GM19240 (cell line): ENCODE measurements around the gene TNFRSF11A.

Experiments
- DNase-seq: peaks from one replicate; pipeline ENCODE4 v3.0.0; 2011; ENCODE audit warnings: low spot score; ENCODE audit not compliant: insufficient read length

The TNFRSF11A gene

DNA sequence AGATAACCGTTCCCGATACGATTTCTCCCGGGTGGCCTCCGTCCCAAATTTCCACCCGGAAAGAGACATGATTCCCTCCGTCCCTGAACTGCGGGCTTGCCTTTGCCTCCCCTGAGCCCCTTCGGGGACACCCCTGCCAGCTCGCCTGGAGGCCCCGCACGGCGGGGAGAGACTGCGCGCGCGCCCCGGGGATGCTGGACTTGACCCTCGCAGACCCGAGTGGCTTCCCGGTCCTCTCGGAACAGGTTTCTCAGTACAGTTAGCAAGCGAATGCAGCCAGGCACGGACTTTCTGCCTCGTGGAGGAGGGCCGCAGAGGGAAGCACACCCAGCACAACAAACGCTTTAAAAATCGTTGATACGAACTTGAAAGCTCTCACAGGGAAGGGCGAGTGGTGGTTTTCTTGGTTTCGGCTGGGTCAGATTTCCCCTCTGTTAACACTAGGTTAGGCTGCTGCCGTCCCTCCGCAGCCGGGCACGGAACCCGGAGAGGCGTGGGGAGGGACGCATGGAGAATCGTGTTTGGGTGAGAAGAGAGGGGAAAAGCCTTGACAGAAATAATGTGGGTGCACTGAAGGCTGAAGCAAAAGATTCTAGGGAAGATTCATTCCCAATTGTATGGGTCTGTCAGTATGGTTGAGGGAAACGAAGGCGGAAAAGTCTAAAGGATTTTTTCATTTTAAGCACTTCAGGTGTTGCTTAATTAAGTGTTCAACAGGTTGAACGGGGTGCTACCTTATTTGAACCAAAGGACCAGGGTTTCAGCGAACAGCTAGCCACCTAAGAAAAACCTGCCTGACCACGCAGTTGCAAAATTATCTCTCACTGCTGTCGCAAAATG lies 916 bp downstream of the TNFRSF11A start:
- peak; percentile 20 for DNase-seq

DNA sequence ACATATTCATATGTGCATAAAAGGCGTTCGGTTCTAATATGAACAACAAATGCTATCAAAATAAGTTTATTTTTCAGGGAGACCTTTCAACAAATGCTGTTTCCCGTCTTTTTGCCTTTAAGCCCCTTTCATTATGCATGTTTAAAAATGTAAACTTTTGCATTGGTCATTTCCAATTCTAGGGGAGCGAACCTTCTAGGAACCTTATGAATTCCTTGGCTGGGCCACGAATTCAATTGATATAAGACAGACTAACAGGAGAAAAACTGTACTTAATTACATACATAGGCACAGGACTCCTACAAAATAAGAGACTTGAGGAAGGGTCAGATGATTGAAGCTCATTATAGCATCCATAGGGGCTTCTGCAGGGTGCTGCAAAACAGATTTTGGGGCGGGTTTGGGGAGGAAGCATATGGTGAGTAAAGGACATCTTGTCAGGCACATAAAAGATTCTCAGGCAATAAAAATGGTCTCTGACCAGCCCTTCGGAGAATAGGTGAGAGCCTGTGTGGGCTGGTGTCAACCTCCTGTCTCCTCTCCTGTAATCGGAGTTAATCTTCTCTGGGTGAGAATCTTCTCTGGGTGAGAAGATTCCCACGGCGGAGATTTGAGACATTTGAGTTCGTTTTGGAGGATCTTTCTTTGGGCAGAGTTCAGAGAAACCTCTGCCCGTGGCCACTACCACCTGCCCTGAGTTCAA lies 1.7 kb downstream of the TNFRSF11A start:
- DNase-seq: no peak

DNA sequence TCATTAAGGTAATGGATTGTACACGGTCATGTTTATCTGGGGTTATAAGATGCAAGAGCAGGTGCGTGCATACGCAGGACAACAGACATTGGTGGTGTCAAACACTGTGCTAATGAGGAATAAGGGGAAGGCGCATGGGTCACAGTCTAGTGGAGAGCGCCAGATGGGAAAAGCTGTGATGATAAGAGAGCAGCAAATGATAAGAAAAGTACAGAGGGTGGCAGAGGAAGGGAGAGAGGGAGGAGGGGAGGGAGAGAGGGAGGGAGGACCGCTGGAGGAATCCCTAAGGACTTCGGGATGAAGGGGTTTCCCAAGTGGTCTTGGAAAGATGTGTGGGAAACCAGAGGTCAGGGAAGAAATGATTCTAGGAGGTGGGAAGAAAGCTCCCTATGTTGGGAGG lies 2.9 kb downstream of the TNFRSF11A start:
- DNase-seq: no peak

DNA sequence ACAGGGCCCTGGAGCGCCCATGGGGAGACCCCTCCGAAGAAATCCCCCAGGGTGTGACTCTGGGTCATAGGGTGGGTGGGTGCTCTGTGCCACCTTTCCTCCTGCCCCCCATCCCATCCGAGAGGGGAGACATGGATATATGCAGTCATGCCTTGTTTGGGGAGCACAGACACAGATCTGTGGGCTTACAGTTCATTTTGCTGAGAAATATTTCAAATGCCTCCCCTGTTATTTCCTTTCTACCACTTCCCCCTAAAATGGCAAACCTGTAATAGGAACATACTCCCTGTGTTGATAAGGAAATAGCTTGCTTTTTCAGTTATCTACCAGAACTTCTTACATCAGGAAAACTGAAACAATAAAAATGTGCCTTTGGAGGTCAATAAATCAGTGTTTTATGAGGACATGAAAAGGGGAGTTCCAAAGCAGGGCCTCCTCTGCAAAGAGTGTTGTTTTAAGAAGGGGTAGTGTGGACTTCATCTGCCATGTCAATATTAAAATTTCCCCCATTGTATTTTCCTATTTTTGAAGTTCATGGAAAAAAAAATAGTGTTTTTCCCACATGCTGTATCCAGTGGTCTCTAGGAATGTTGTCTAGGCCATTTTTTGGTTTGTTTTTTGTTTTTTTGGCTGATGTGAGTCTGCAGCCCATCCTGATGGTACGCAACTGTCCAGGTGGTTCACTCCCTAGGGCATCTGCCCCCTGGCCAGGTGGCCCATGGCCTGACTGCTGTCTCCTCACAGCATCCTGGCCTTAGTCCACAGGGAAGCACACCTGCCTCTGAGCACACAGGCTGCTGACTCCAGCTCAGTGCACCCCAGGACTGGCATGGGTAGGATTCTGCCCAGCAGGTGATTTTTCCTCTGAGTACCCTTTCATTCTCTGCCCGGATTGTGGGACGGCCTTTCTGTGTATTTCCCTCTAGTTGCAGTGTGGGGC lies 3.7 kb downstream of the TNFRSF11A start:
- DNase-seq: no peak

DNA sequence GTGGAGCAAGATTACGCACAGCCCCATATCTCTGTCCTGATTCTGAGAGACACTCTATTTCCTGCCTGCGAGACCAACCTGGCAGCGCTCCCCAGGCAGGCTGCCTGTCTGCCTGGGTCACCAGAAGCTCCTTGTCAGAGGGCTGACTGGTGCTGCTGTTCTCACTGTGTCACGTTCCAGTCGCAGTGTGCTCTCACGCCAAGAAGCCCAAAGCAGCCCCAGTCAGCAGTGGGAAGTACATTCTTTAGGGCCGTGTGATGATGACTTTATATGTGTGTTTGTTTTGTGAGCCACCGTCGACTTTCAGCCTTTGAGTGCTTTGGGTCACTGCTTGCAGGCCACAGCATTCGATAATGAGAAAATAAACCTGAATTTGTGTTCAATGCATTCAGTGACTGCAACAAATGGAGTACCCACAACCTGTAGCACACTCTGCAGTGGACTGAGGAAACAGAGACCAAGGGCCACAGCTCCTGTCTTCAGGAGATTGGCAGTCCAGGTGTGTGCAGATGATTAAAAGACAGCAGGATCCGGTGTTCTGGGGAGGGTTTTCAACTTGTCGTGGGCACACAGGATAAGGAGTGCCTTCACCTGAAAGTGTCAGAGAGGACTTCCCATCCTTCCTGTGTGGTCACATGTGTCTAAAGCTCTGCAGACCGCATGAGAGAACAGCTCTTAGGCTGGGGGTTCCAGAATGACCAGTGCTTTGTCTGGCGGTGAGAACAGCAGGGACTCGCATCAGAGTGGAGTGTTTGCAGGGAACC lies 4.8 kb downstream of the TNFRSF11A start:
- no peak for DNase-seq

DNA sequence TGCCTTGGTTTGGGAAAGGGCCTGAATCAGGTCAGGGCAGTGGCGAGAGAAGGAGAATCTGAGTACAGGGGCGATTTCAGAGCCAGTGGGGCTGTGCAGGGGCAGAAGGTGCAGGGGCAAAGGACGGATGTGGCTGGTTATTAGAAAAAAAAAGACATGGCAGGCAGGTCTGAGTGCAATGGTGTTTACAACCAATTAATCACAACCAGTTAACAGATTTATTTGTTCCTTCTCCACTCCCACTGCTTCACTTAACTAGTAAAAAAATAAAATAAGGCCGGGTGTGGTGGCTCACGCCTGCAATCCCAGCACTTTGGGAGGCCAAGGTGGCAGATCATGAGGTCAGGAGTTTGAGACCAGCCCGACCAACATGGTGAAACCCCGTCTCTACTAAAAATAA lies 5.5 kb downstream of the TNFRSF11A start:
- no peak for DNase-seq

DNA sequence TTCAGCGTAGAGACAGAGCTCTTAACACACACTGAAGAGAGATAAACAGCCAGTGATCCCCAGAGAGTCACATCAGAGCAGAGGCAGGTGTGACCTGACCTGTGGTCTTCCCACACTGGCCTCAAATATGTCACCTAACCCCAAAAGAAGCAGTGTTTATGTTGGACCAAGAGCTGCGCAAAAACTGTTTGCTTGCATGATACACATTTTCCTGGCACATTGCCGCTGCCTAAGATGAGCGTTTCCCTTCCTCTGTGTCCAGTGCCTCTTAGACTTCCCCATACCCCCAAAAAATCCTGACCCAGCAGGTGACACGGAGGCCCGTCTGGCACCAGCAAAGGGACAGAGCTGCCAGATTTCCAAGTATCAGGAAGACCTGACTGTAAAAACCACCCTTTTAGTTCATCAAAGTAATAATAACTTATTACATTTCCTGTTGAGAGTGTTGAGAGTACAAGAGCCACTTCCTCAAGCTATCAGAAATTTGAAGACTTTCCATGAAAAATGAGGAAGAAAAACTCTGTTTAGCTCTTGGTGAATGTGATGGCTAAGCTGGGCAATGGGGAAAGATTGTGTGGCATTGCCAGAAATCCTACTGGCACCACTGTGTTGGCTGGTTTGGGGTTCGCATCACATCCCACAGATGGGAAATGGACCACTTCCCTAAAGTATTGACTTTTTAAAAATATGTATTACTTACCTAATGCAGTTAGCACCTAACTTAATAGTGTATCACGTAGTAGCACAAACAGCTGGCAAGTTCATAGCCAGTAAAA lies 6.7 kb downstream of the TNFRSF11A start:
- no peak for DNase-seq

DNA sequence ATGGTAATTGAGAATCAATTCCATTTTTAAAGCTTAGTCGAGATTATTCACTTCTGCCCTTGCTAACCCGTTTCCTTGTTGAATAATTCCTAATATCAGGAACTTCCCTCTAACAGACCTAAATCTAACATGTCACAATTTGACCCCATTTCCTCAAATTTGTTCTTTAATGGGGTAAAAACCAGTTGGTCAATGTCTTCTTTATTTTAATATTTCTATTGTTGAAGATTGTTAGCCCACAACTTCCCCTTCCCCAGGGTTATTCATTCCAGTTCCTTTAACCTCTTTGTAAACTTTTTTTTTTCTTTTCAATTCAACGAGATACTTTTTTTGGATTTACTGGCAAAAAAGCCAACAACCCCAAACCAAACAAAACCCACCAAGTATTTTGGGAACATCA lies 7.3 kb downstream of the TNFRSF11A start:
- no peak for DNase-seq

DNA sequence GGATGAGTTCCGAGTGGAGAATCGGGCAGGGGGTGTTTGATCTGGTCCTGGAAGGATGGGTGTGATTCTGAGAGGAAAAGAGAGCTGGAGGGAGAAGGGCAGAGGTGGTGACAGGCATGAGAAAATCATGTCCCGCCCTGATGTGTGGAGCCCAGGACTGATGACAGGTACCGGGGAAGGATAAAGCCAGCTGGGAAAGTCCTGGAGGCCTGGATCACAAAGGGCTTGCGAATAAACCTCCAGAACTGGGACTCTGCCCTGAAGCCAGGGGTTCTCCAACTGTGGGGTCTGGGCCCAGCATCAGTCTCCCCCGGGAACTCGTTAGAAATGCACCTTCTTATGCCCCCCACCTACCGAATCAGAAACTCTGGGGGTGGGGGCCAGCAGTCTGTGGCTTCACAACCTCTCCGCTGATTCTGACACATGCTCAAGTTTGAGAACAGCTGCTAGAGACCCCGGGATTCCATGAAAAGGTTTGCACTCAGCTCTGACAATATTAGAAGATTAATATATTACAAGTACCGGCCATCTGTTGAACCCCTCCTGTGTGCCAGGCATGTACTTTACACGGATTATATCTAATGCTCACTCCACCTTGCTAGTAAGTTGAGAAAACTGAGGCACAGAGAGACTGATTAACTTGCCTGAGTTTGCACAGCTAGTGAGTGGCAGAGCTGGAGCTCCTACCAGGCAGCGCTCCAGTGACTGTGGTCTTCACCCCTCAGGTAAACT lies 8.0 kb downstream of the TNFRSF11A start:
- DNase-seq: no peak

DNA sequence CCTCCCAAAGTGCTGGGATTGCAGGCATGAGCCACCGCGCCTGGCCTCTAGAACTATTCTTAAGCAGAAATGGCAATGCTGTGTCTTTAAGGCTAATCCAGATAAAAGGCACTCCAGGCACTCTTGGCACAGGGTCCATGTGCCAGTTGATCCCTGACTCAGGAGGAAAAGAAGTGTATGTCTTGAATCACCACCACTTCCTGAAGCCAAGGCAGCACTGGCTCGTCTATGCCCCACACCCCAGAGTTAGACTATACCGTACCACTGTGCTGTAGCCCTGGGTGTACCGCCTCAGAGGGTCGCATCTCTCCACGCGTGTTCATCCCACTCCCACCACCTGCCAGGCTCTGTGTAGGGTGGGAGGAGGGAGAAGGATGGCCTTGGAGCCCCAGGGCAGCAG lies 9.0 kb downstream of the TNFRSF11A start:
- no peak for DNase-seq

DNA sequence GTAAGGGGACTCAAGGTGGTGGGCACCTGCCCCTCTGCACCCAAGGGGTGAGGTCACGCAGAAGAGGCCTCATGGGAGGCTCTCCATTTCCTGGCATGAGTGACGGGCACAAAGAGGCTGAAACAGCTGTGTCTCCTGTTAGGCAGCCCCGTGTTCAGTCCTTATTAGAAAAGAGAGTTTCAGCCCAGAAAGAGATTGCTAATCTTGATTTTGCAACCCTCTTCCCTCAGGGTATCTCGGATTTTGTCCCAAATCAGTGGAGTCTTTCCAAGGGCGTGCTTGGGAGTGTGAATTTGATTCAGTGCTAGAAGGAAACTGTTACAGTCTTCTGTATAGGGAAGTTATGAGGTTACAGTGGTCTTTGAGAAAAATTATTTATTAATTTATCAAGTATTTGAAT lies 10.4 kb downstream of the TNFRSF11A start:
- DNase-seq: no peak

DNA sequence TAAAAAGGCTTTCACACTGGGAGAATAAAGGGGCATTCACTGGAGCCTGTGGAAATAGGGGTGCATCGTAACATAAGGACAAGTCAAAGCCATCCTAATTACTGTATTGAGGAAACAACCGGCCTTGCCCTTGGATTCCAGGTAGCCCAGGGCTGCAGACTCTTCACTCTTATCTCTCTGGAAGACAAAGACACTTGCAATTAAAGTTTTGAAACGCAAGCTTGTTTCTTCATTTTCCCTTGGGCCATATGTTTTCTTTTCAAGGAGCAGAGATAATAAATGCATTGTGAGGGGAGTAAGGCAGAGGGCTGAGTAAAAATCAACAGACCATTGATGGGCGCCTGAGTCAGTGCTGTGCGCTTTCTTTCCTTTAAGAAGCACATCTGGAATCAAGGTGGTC lies 11.5 kb downstream of the TNFRSF11A start:
- no peak for DNase-seq

DNA sequence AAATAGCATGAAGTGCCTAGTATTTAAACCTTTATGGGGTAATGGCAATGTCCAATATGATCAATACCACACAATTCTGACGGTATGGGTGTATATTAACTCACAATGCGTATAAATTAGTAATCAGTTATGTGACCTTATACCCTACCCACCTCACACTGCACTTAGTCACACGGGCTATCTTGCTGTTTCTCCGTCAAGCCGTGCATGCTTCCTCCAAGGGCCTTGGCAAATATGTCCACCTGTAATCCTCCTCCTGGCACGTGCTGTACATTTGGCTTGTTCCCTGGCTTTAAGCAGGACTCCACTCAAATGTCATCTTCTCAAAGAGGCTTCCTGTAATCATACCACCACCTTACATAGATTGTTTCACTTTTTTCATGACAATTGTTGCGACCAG lies 12.2 kb downstream of the TNFRSF11A start:
- DNase-seq: no peak

DNA sequence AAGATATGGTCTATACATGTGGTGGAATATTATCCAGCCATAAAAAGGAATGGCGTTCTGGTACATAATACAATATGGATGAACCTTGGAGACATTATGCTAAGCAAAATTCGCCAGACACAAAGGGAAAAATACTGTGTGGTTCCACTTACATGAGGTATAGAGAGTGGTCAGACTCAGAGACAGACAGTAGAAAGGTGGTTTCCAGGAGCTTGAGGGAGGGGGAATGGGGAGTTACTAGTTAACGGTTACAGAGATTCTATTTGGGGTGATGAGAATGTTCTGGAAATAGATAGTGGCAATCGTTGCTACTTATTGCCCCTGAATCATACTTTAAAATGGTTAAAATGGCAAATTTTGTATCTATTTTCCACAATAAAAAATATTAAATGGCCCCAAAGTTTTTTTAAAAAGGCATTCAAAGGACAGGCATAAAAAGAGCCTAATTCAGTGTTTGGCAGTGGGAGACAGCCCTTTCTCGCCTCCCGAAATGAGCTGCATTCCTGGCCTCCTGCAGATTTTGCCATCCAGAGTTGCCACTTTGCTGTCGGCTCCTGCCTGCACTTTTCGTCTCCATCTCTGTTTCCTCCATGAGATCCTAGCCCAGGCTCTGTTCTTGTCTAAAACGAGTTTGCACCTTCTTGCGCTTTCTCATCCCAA lies 13.5 kb downstream of the TNFRSF11A start:
- DNase-seq: no peak

DNA sequence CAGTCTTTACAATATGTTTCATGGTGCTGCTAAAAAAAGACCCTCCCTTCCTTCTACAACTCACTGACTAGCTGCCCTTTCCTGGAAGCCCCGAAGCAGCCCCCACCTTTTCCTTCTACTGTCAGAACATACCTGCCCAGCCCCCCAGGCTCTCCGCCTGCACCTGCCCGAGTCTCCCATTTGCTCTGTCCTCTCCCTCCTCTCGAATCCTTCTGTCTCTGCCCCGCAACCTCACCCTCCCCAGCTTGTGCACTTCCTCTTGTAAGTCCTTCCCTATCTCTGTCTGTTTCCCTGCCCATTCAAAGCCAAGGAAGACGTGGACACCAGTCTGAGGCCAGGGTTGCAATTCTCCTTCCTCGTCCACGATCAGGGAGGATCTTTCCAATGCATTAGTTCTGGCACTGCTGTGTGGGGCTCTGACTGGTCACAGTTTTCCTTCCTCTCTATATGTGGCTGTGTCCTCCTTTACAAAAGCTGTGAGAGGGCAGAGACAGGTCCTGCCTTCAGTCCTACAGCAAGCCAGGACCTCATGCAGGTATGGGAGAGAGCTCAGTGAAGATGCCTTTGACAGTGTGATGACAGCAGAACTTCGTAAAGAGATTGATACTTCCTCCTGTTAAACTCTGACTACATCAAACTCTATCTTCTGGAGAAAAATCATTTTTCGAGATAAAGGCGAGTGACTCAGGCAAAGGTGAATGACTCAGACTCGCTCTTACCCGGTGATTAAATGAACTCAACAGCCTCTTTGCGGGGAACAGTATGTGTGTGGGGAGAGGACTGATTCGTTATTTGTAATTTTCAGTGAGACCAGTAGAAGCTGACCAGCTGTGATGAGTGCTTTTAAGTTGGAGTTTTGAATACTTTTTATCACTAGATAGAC lies 14.2 kb downstream of the TNFRSF11A start:
- DNase-seq: no peak

DNA sequence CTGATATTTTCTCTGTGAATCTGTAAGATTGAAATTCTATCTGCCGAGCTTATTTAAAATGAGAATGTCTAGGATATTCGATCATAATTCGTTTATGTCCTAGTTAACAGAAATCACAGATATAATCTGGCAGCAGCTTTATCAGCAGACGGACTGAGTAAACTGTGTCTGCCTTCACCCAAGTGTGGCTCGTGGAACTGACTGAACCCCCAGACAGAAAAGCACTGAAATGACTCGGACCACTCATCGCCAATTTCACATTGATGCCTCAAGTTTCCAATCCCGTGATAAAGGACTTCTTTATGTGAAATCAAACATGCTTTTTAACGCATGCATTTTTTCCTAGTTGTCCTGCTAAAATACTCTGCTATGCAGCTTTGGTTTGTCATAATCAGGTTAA lies 15.9 kb downstream of the TNFRSF11A start:
- DNase-seq: no peak

DNA sequence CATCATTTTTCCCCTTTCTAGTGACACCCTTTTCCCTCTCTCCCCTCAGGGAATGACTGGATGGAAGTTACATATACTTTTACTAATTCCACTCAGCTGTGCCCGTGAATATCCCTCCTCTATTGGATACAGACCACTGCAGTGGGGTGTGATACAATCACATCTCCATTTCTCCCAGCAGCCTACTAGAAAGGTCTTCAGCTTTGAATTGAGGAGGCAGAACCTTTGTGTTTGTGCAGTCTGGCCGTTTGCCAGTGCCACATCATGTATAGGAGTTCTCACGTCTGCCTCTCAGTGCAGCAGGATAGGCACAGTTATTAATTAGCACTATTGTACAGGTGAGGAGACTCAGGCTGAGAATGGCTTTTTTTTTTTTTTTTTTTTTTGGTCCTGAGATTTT lies 16.4 kb downstream of the TNFRSF11A start:
- DNase-seq: no peak

DNA sequence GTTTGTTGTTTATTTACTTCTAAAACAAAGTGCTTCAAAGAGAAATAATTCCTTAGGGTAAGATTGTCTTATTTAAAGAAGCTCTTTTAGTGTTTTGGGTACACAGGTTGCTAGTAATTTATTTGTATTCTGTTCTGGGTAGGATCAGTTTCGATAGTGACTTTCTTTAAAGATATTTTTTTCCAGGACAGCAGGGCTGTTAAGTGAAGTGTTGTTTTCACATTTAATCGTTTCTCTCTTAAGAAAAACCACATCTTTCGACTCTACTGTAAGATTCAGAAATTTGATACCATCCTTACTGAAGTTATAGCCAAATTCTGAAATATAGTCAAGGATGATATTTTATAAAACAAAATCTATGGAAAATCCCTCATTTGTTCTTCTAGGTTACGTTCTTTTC lies 17.8 kb downstream of the TNFRSF11A start:
- no peak for DNase-seq
